Skeletal muscle tissue (tissue), 4 donors: ENCODE measurements around the gene CYB5R3. TPM values are rescaled to one million over a fixed set of nuclear protein-coding genes. Genes with fewer than 3 reads are reported as not detected.

ENCODE experiments used
- H3K27ac ChIP-seq: one replicate; pipeline ENCODE4 v1.7.0; 2013; ENCODE audit warnings: mild to moderate bottlenecking, low read depth, low read length, inconsistent platforms
- H3K27me3 ChIP-seq, 3 donors: one replicate each; pipeline ENCODE4 v1.7.0; 2013; ENCODE audit warnings: low read length in 3 of 3; ENCODE audit not compliant: control insufficient read depth in 3 of 3, insufficient read depth in 3 of 3
- H3K36me3 ChIP-seq, 3 donors: one replicate each; pipeline ENCODE4 v1.7.0; 2013; ENCODE audit warnings: low read length in 3 of 3; ENCODE audit not compliant: control insufficient read depth in 3 of 3, insufficient read depth in 3 of 3
- H3K4me1 ChIP-seq, 3 donors: one replicate each; pipeline ENCODE4 v1.7.0; 2013; ENCODE audit warnings: low read length in 3 of 3, mild to moderate bottlenecking in 3 of 3; ENCODE audit not compliant: control insufficient read depth in 3 of 3, insufficient read depth in 3 of 3
- H3K4me3 ChIP-seq, 3 donors: one replicate each; pipeline ENCODE4 v1.7.0; 2013; ENCODE audit warnings: low read length in 3 of 3
- H3K9ac ChIP-seq, 3 donors: one replicate each; pipeline ENCODE4 v1.7.0; 2013; ENCODE audit warnings: low read length in 3 of 3, mild to moderate bottlenecking in 3 of 3, moderate library complexity in 2 of 3, low read depth in 1 of 3
- H3K9me3 ChIP-seq, 3 donors: one replicate each; pipeline ENCODE4 v1.7.0; 2013; ENCODE audit warnings: low read length in 3 of 3; ENCODE audit not compliant: control insufficient read depth in 3 of 3
- total RNA-seq: library from RNA; depleted of rRNA; stranded (reverse); fragments of >200 nt; gene quantifications from one replicate; pipeline ENCODE4 v1.2.3, GENCODE V29; 2014
- donor health status: Osteomylitis.

Gene CYB5R3
- total RNA-seq, 1 donor from 2014 or later, result 28.7 TPM

GRCh38 chr22:42636506-42636905 lies 12.7 kb downstream of the CYB5R3 start:
- H3K9ac ChIP-seq, result peak overlapping the region in 1 of 3 donors; percentile 33

GRCh38 chr22:42635531-42635930 lies 13.7 kb downstream of the CYB5R3 start:
- Histone ChIP-seq H3K9me3 (no peaks in the 10 kb centered on the region), H3K27me3 (no peaks in the 10 kb centered on the region), H3K4me1 (peaks cover 13 to 54% (median 17%) of the 10 kb centered on the region in 3 donors), H3K4me3 (peak overlapping the region in 1 of 3 donors; percentile 22), H3K27ac (peak overlapping the region; percentile 88), H3K9ac (peak overlapping the region; percentile 33 to 64 (median 51)), H3K36me3 (peaks cover 33 to 36% (median 36%) of the 10 kb centered on the region in 3 donors)

More at GRCh38 chr22:42636506-42636905, 12.7 kb downstream of the CYB5R3 start:
- peaks cover 24 to 27% (median 26%) of the 10 kb centered on the region in 3 donors for H3K36me3 ChIP-seq
- H3K4me3 ChIP-seq, result no peak overlapping the region
- H3K4me1 ChIP-seq, result peaks cover 13 to 48% (median 17%) of the 10 kb centered on the region in 3 donors
- no peaks in the 10 kb centered on the region for H3K27me3 ChIP-seq
- no peaks in the 10 kb centered on the region for H3K9me3 ChIP-seq
- peak overlapping the region; percentile 88 for H3K27ac ChIP-seq

GRCh38 chr22:42633013-42633412 lies 16.2 kb downstream of the CYB5R3 start:
- Histone ChIP-seq H3K27ac (no peak overlapping the region), H3K9ac (peak overlapping the region in 1 of 3 donors; percentile 16), H3K9me3 (no peaks in the 10 kb centered on the region), H3K36me3 (peaks cover 56 to 60% (median 59%) of the 10 kb centered on the region in 3 donors), H3K4me1 (peaks cover 13 to 50% (median 17%) of the 10 kb centered on the region in 3 donors), H3K4me3 (no peak overlapping the region), H3K27me3 (no peaks in the 10 kb centered on the region)

GRCh38 chr22:42632096-42632495 lies 17.1 kb downstream of the CYB5R3 start:
- Histone ChIP-seq H3K9ac (peak overlapping the region in 1 of 3 donors; percentile 50), H3K27ac (no peak overlapping the region), H3K4me3 (no peak overlapping the region), H3K9me3 (no peaks in the 10 kb centered on the region), H3K36me3 (peaks cover 63 to 69% (median 68%) of the 10 kb centered on the region in 3 donors), H3K27me3 (no peaks in the 10 kb centered on the region), H3K4me1 (peaks cover 11 to 42% (median 17%) of the 10 kb centered on the region in 3 donors)

GRCh38 chr22:42630901-42631602 lies 18.1 kb downstream of the CYB5R3 start:
- no peaks in the 10 kb centered on the region for H3K9me3 ChIP-seq
- no peak overlapping the region for H3K9ac ChIP-seq
- no peaks in the 10 kb centered on the region for H3K27me3 ChIP-seq
- H3K4me3 ChIP-seq, result no peak overlapping the region
- H3K4me1 ChIP-seq, result peaks cover 9 to 34% (median 13%) of the 10 kb centered on the region in 3 donors
- H3K36me3 ChIP-seq, result peaks cover 71 to 74% (median 72%) of the 10 kb centered on the region in 3 donors
- no peak overlapping the region for H3K27ac ChIP-seq

GRCh38 chr22:42630211-42630610 lies 19.0 kb downstream of the CYB5R3 start:
- Histone ChIP-seq H3K9me3 (no peaks in the 10 kb centered on the region), H3K36me3 (peaks cover 75 to 81% (median 76%) of the 10 kb centered on the region in 3 donors), H3K27ac (no peak overlapping the region), H3K9ac (no peak overlapping the region), H3K27me3 (no peaks in the 10 kb centered on the region), H3K4me3 (no peak overlapping the region), H3K4me1 (peaks cover 2 to 26% (median 5%) of the 10 kb centered on the region in 3 donors)

- Histone ChIP-seq H3K9ac (no peak overlapping the region), H3K27ac (no peak overlapping the region), H3K9me3 (no peaks in the 10 kb centered on the region), H3K4me3 (no peak overlapping the region), H3K36me3 (peaks cover 80 to 91% (median 84%) of the 10 kb centered on the region in 3 donors), H3K4me1 (peaks cover 5 to 26% (median 11%) of the 10 kb centered on the region in 3 donors), H3K27me3 (no peaks in the 10 kb centered on the region)
These were observed 21.2 kb downstream of the CYB5R3 start for GRCh38 chr22:42627981-42628380.

- H3K27ac ChIP-seq, result no peak overlapping the region
- H3K9ac ChIP-seq, result no peak overlapping the region
- H3K27me3 ChIP-seq, result no peaks in the 10 kb centered on the region
- peaks cover 5 to 23% (median 11%) of the 10 kb centered on the region in 3 donors for H3K4me1 ChIP-seq
- no peak overlapping the region for H3K4me3 ChIP-seq
- no peaks in the 10 kb centered on the region for H3K9me3 ChIP-seq
- H3K36me3 ChIP-seq, result peaks cover 77 to 90% (median 82%) of the 10 kb centered on the region in 3 donors
These were observed 22.1 kb downstream of the CYB5R3 start for GRCh38 chr22:42626951-42627625.

- no peak overlapping the region for H3K27ac ChIP-seq
- peaks cover 73 to 84% (median 77%) of the 10 kb centered on the region in 3 donors for H3K36me3 ChIP-seq
- H3K4me1 ChIP-seq, result peaks cover 9 to 21% (median 11%) of the 10 kb centered on the region in 3 donors
- H3K9me3 ChIP-seq, result no peaks in the 10 kb centered on the region
- no peak overlapping the region for H3K4me3 ChIP-seq
- H3K9ac ChIP-seq, result no peak overlapping the region
- no peaks in the 10 kb centered on the region for H3K27me3 ChIP-seq
These were observed 22.8 kb downstream of the CYB5R3 start for GRCh38 chr22:42626431-42626830.

- no peaks in the 10 kb centered on the region for H3K9me3 ChIP-seq
- no peak overlapping the region for H3K9ac ChIP-seq
- no peak overlapping the region for H3K4me3 ChIP-seq
- no peaks in the 10 kb centered on the region for H3K27me3 ChIP-seq
- H3K27ac ChIP-seq, result no peak overlapping the region
- H3K36me3 ChIP-seq, result peaks cover 63 to 74% (median 72%) of the 10 kb centered on the region in 3 donors
- H3K4me1 ChIP-seq, result peaks cover 16 to 26% (median 19%) of the 10 kb centered on the region in 3 donors
These were observed 23.8 kb downstream of the CYB5R3 start for GRCh38 chr22:42625416-42625815.
